ENCODE measurements around the gene ADGRV1.

DNA sequence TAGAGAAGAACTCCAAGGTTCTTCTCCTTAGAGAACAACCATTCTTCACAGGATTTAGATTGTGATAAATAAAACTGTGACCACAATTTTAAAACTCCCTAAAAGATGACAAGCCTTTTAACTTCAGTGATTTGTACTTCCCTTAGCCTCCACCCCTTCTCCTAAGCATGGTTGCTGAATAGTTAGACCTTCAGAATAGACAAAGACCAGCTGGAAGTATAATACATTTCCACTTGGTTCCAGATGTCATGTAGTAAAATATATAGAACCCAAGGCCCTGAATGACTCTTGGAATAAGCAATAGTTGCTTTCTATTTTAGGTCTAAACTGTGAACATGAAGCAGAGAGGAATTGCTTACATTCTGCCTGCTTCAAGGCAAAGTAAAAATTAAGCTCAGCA lies 615.8 kb downstream of the ADGRV1 start:
- TF ChIP-seq, protein P1, sequence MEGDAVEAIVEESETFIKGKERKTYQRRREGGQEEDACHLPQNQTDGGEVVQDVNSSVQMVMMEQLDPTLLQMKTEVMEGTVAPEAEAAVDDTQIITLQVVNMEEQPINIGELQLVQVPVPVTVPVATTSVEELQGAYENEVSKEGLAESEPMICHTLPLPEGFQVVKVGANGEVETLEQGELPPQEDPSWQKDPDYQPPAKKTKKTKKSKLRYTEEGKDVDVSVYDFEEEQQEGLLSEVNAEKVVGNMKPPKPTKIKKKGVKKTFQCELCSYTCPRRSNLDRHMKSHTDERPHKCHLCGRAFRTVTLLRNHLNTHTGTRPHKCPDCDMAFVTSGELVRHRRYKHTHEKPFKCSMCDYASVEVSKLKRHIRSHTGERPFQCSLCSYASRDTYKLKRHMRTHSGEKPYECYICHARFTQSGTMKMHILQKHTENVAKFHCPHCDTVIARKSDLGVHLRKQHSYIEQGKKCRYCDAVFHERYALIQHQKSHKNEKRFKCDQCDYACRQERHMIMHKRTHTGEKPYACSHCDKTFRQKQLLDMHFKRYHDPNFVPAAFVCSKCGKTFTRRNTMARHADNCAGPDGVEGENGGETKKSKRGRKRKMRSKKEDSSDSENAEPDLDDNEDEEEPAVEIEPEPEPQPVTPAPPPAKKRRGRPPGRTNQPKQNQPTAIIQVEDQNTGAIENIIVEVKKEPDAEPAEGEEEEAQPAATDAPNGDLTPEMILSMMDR (IDR thresholded peaks at IDR 0.05; ENCODE audit: low read depth, low read length, poor library complexity, severe bottlenecking): no peak
- TF ChIP-seq EZH2phosphoT487 (IDR thresholded peaks at IDR 0.05; ENCODE audit: borderline replicate concordance, low read length): no peak

Data from DOHH2 (cell line).